Measurements from ENCODE around the gene TNIK. TPM values are rescaled to one million over a fixed set of nuclear protein-coding genes. Genes with fewer than 3 reads are reported as not detected.
A peak's percentile ranks its signal among the peaks of the same experiment; 100 is the strongest.

The TNIK gene
- total and polyA plus RNA-seq, 10 of the 15 experiments (the other 5 are each of a cell fraction or from before 2014, with no cell fraction given) = 13.9 to 74.3 (median 48.2) TPM

DNA sequence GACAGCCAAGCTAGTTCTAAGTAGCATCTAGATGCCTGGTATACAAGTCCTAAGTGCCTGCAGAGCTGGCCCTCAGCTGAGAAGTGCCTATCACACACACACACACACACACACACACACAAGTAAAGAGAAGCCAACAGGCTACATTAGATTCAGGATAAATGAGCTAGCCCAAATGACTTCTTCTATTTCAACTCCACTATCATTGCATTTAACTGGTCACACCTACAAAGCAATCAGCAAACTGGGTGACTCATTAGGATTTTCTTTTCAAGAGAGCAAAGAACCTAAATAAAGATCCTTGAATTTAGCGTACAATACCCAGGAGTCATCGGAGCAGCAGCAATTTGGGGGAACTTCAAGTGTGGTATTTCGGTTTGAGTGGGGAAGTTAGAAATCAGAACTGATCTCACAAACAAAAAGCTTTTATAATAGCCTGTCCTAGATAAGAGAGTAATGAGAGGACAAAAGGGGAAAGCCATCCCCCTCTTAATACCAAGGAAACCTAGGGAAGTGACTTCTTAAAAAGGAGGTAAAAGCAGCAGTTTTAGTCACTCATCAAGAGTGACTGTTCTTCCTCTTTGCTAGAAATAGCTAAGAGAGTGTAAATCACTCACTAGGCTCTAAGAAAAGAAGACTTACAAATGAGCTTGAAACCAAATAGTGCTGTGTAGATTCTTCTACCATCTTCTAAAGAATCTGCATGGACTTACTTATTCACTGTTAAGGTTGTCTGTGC, 112.7 kb downstream of the TNIK start (continued):
- TF ChIP-seq EZH2 (IDR thresholded peaks at IDR 0.05; ENCODE audit: borderline replicate concordance, control insufficient read depth, low read depth, low read length) = no peak
- TF ChIP-seq CBFB (IDR thresholded peaks at IDR 0.05; ENCODE audit: low read depth) = peak; percentile 52; the same call in 1 of the 2 replicates
- peak in 1 of 2 experiments; percentile 74; a peak in 2 of 4 replicates for TF ChIP-seq SRF (IDR thresholded peaks at IDR 0.05; ENCODE audit: low read depth in 2 of 2, low read length in 2 of 2)
- TF ChIP-seq, protein P1, sequence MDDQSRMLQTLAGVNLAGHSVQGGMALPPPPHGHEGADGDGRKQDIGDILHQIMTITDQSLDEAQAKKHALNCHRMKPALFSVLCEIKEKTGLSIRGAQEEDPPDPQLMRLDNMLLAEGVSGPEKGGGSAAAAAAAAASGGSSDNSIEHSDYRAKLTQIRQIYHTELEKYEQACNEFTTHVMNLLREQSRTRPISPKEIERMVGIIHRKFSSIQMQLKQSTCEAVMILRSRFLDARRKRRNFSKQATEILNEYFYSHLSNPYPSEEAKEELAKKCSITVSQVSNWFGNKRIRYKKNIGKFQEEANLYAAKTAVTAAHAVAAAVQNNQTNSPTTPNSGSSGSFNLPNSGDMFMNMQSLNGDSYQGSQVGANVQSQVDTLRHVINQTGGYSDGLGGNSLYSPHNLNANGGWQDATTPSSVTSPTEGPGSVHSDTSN (IDR thresholded peaks at IDR 0.05; ENCODE audit: insufficient replicate concordance, low read depth, low read length) = no peak
- TF ChIP-seq ZNF207 (IDR thresholded peaks at IDR 0.05; ENCODE audit: borderline replicate concordance) = no peak
- no peak; the same call in none of the 2 replicates for TF ChIP-seq GATAD2B (conservative IDR thresholded peaks at IDR 0.05; ENCODE audit: low read depth)
- TF ChIP-seq MEF2A (IDR thresholded peaks at IDR 0.05; ENCODE audit: insufficient read depth, low read depth, low read length) = peak; percentile 92
- 0 out of 2 replicates have a peak, but pooled peaks have one; percentile 40 for TF ChIP-seq GABPA (IDR thresholded peaks at IDR 0.05; ENCODE audit: low read depth)
- no peak for TF ChIP-seq KLF5 (IDR thresholded peaks at IDR 0.05; ENCODE audit: partially characterized antibody)
- TF ChIP-seq, protein P2, sequence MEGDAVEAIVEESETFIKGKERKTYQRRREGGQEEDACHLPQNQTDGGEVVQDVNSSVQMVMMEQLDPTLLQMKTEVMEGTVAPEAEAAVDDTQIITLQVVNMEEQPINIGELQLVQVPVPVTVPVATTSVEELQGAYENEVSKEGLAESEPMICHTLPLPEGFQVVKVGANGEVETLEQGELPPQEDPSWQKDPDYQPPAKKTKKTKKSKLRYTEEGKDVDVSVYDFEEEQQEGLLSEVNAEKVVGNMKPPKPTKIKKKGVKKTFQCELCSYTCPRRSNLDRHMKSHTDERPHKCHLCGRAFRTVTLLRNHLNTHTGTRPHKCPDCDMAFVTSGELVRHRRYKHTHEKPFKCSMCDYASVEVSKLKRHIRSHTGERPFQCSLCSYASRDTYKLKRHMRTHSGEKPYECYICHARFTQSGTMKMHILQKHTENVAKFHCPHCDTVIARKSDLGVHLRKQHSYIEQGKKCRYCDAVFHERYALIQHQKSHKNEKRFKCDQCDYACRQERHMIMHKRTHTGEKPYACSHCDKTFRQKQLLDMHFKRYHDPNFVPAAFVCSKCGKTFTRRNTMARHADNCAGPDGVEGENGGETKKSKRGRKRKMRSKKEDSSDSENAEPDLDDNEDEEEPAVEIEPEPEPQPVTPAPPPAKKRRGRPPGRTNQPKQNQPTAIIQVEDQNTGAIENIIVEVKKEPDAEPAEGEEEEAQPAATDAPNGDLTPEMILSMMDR (IDR thresholded peaks at IDR 0.05 in 2 of 3, conservative IDR thresholded peaks at IDR 0.05 in 1 of 3; ENCODE audit: control insufficient read depth in 2 of 3, extremely low read depth in 1 of 3, insufficient read depth in 1 of 3, low read depth in 3 of 3, low read length in 3 of 3) = no peak
- TF ChIP-seq BCL11A (IDR thresholded peaks at IDR 0.05; ENCODE audit: low read depth, low read length) = peak; percentile 81; the same call in 1 of the 2 replicates
- TF ChIP-seq HDGF (IDR thresholded peaks at IDR 0.05) = peak; percentile 30; the same call in 1 of the 2 replicates
- no peak for TF ChIP-seq POLR2AphosphoS2 (IDR thresholded peaks at IDR 0.05; ENCODE audit: low read depth, low read length)
- peak; percentile 92 for TF ChIP-seq RUNX3 (IDR thresholded peaks at IDR 0.05; ENCODE audit: low read length)
- TF ChIP-seq, protein P3, sequence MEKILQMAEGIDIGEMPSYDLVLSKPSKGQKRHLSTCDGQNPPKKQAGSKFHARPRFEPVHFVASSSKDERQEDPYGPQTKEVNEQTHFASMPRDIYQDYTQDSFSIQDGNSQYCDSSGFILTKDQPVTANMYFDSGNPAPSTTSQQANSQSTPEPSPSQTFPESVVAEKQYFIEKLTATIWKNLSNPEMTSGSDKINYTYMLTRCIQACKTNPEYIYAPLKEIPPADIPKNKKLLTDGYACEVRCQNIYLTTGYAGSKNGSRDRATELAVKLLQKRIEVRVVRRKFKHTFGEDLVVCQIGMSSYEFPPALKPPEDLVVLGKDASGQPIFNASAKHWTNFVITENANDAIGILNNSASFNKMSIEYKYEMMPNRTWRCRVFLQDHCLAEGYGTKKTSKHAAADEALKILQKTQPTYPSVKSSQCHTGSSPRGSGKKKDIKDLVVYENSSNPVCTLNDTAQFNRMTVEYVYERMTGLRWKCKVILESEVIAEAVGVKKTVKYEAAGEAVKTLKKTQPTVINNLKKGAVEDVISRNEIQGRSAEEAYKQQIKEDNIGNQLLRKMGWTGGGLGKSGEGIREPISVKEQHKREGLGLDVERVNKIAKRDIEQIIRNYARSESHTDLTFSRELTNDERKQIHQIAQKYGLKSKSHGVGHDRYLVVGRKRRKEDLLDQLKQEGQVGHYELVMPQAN (conservative IDR thresholded peaks at IDR 0.05) = no peak
- TF ChIP-seq CHD1 (IDR thresholded peaks at IDR 0.05; ENCODE audit: low read depth, low read length) = no peak
- no peak for TF ChIP-seq RAD21 (IDR thresholded peaks at IDR 0.05; ENCODE audit: insufficient read depth, low read depth, low read length)
- no peak for TF ChIP-seq RB1 (IDR thresholded peaks at IDR 0.05; ENCODE audit: borderline replicate concordance)
- TF ChIP-seq, protein P4, sequence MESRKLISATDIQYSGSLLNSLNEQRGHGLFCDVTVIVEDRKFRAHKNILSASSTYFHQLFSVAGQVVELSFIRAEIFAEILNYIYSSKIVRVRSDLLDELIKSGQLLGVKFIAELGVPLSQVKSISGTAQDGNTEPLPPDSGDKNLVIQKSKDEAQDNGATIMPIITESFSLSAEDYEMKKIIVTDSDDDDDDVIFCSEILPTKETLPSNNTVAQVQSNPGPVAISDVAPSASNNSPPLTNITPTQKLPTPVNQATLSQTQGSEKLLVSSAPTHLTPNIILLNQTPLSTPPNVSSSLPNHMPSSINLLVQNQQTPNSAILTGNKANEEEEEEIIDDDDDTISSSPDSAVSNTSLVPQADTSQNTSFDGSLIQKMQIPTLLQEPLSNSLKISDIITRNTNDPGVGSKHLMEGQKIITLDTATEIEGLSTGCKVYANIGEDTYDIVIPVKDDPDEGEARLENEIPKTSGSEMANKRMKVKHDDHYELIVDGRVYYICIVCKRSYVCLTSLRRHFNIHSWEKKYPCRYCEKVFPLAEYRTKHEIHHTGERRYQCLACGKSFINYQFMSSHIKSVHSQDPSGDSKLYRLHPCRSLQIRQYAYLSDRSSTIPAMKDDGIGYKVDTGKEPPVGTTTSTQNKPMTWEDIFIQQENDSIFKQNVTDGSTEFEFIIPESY (IDR thresholded peaks at IDR 0.05) = no peak
- peak; percentile 37; the same call in 1 of the 2 replicates for TF ChIP-seq TBL1XR1 (IDR thresholded peaks at IDR 0.05; ENCODE audit: low read depth, low read length)
- no peak for TF ChIP-seq RFX5 (IDR thresholded peaks at IDR 0.05; ENCODE audit: low read depth, low read length)

Data from GM12878 (cell line).